OCI-LY1 (cell line): ENCODE results near the gene C16orf90.

Experiments used
- H2AFZ ChIP-seq: fragments of 200-600 bp; sonication (generic), shearing (Covaris generic); 2 replicates; pipeline ENCODE4 v1.6.0; 2014; ENCODE audit warnings: antibody characterized with exemption, mild to moderate bottlenecking, low read length
- H3F3A ChIP-seq: fragments of 200-600 bp; sonication (generic), shearing (Covaris generic); 2 replicates; pipeline ENCODE4 v1.6.0; 2014; ENCODE audit warnings: mild to moderate bottlenecking, antibody characterized with exemption, low read length, moderate library complexity; ENCODE audit not compliant: insufficient read depth
- H3K27ac ChIP-seq: fragments of 200-600 bp; sonication (generic); 2 replicates; pipeline ENCODE4 v1.5.1; 2014; ENCODE audit warnings: low read length, mixed run types, mild to moderate bottlenecking, low read depth; ENCODE audit not compliant: poor library complexity, severe bottlenecking
- H3K27me3 ChIP-seq: fragments of 200-600 bp; sonication (generic); 2 replicates; pipeline ENCODE4 v1.6.0; 2014; ENCODE audit warnings: antibody characterized with exemption, mild to moderate bottlenecking, low read length, moderate library complexity; ENCODE audit not compliant: insufficient read depth
- H3K36me3 ChIP-seq: fragments of 200-600 bp; sonication (generic); 2 replicates; pipeline ENCODE4 v1.6.1; 2014; ENCODE audit warnings: mild to moderate bottlenecking, antibody characterized with exemption, low read length, moderate library complexity, mixed read lengths; ENCODE audit not compliant: insufficient read depth
- H3K4me1 ChIP-seq: fragments of 200-600 bp; sonication (generic); 2 replicates; pipeline ENCODE4 v1.5.1; 2014; ENCODE audit warnings: mild to moderate bottlenecking, low read length, moderate library complexity; ENCODE audit not compliant: insufficient read depth, severe bottlenecking
- H3K4me2 ChIP-seq: fragments of 200-600 bp; sonication (generic), shearing (Covaris generic); 2 replicates; pipeline ENCODE4 v1.6.1; 2014; ENCODE audit warnings: low read length
- H3K4me3 ChIP-seq: fragments of 200-600 bp; sonication (generic); 2 replicates; pipeline ENCODE4 v1.5.1; 2014; ENCODE audit warnings: low read length, low read depth, mild to moderate bottlenecking, mixed read lengths; ENCODE audit not compliant: poor library complexity, severe bottlenecking
- H3K79me2 ChIP-seq: fragments of 200-600 bp; shearing (Covaris generic); 2 replicates; pipeline ENCODE4 v1.6.1; 2016; ENCODE audit warnings: mixed run types, low read length, mixed read lengths; ENCODE audit not compliant: insufficient read depth
- H3K9ac ChIP-seq: fragments of 200-600 bp; sonication (generic), shearing (Covaris generic); 2 replicates; pipeline ENCODE4 v1.6.1; 2014; ENCODE audit warnings: mild to moderate bottlenecking, low read length, mixed read lengths
- H3K9me2 ChIP-seq: fragments of 200-600 bp; sonication (generic), shearing (Covaris generic); 2 replicates; pipeline ENCODE4 v1.6.1; 2014; ENCODE audit warnings: low read depth, mild to moderate bottlenecking, low read length, mixed read lengths
- H3K9me3 ChIP-seq: fragments of 200-600 bp; shearing (Covaris generic); 2 replicates; pipeline ENCODE4 v1.6.1; 2014; ENCODE audit warnings: low read length, mixed read lengths
- H4K20me1 ChIP-seq: fragments of 200-600 bp; sonication (generic), shearing (Covaris generic); 2 replicates; pipeline ENCODE4 v1.6.0; 2016; ENCODE audit warnings: mild to moderate bottlenecking, low read length; ENCODE audit not compliant: insufficient read depth
- CTCF ChIP-seq: fragments of 200-600 bp; sonication (generic), shearing (Covaris generic); IDR thresholded peaks from 2 replicates; pipeline ENCODE4 v1.5.1; 2017; ENCODE audit warnings: mild to moderate bottlenecking, antibody characterized with exemption, low read length, moderate library complexity, mixed read lengths
- EZH2 ChIP-seq: fragments of 200-600 bp; sonication (generic), shearing (Covaris generic); IDR thresholded peaks from 2 replicates; pipeline ENCODE4 v1.8.0; 2017; ENCODE audit warnings: borderline replicate concordance, mixed run types, mild to moderate bottlenecking, antibody characterized with exemption, low read length, moderate library complexity, mixed read lengths

C16orf90 gene

GRCh38 chr16:3513892-3514583 is 18.7 kb upstream of the C16orf90 start:
- TF ChIP-seq EZH2: no peak
- no peak for TF ChIP-seq CTCF
- no peaks in the 10 kb centered on the region for H3K27me3 ChIP-seq
- no peaks in the 10 kb centered on the region for H4K20me1 ChIP-seq
- peaks cover 4% of the 10 kb centered on the region for H3K36me3 ChIP-seq
- no peaks in the 10 kb centered on the region for H3K9me3 ChIP-seq
- no peak overlapping the region for H2AFZ ChIP-seq
- peaks cover 10% of the 10 kb centered on the region for H3K4me1 ChIP-seq
- no peak overlapping the region for H3K9ac ChIP-seq
- no peak overlapping the region for H3K4me3 ChIP-seq
- H3K4me2 ChIP-seq: no peak overlapping the region
- H3K79me2 ChIP-seq: no peaks in the 10 kb centered on the region
- H3K27ac ChIP-seq: no peak overlapping the region
- no peaks in the 10 kb centered on the region for H3F3A ChIP-seq
- H3K9me2 ChIP-seq: no peaks in the 10 kb centered on the region

- no peaks in the 10 kb centered on the region for H4K20me1 ChIP-seq
- H2AFZ ChIP-seq: no peak overlapping the region
- no peak overlapping the region for H3K4me3 ChIP-seq
- H3K9me3 ChIP-seq: no peaks in the 10 kb centered on the region
- H3K27me3 ChIP-seq: no peaks in the 10 kb centered on the region
- no peaks in the 10 kb centered on the region for H3F3A ChIP-seq
- peaks cover 4% of the 10 kb centered on the region for H3K36me3 ChIP-seq
- H3K4me1 ChIP-seq: peaks cover 17% of the 10 kb centered on the region
- no peaks in the 10 kb centered on the region for H3K9me2 ChIP-seq
- H3K79me2 ChIP-seq: no peaks in the 10 kb centered on the region
- no peak overlapping the region for H3K9ac ChIP-seq
- H3K27ac ChIP-seq: no peak overlapping the region
- H3K4me2 ChIP-seq: no peak overlapping the region
- TF ChIP-seq CTCF: no peak
- TF ChIP-seq EZH2: no peak
Measured at GRCh38 chr16:3511286-3512180, 16.2 kb upstream of the C16orf90 start.

- Histone ChIP-seq H3K36me3 (no peaks in the 10 kb centered on the region; the same call in 1 of the 2 replicates), H4K20me1 (no peaks in the 10 kb centered on the region), H3K9ac (no peak overlapping the region), H3K9me2 (no peaks in the 10 kb centered on the region), H3K4me1 (peaks cover 17% of the 10 kb centered on the region), H3K4me3 (no peak overlapping the region), H2AFZ (no peak overlapping the region), H3K27ac (no peak overlapping the region), H3K9me3 (no peaks in the 10 kb centered on the region), H3K79me2 (no peaks in the 10 kb centered on the region), H3K4me2 (no peak overlapping the region), H3K27me3 (no peaks in the 10 kb centered on the region), H3F3A (no peaks in the 10 kb centered on the region)
- TF ChIP-seq EZH2 (no peak), CTCF (no peak)
Measured at GRCh38 chr16:3510416-3510815, 15.1 kb upstream of the C16orf90 start.
